ENCODE data around the gene NPIPB2.
"Not testable (repeated sequence)": the region's sequence is repeated elsewhere in the genome, so short reads cannot be mapped to it uniquely, and the experiment has no call there.

Gene NPIPB2

GRCh38 chr16:11957591-11958395, 15.9 kb upstream of the NPIPB2 start:
- DNase-seq (ENCODE audit: low spot score), result no peak

GRCh38 chr16:11956558-11956957, 14.7 kb upstream of the NPIPB2 start:
- DNase-seq (ENCODE audit: low spot score), result no peak

- no peak for DNase-seq (ENCODE audit: low spot score)
Observed at GRCh38 chr16:11955713-11956123, 13.9 kb upstream of the NPIPB2 start.

GRCh38 chr16:11953576-11953975, 11.7 kb upstream of the NPIPB2 start:
- DNase-seq (ENCODE audit: low spot score), result not testable (repeated sequence)

- DNase-seq (ENCODE audit: low spot score), result no peak
Observed at GRCh38 chr16:11950388-11950787, 8.5 kb upstream of the NPIPB2 start.

GRCh38 chr16:11949527-11949926, 7.7 kb upstream of the NPIPB2 start:
- peak; percentile 49 for DNase-seq (ENCODE audit: low spot score)

GRCh38 chr16:11948819-11949218, 7.0 kb upstream of the NPIPB2 start:
- DNase-seq (ENCODE audit: low spot score), result no peak

GRCh38 chr16:11946433-11946832, 4.6 kb upstream of the NPIPB2 start:
- DNase-seq (ENCODE audit: low spot score), result no peak

GRCh38 chr16:11927350-11927749, 14.5 kb downstream of the NPIPB2 start:
- not testable (repeated sequence) for DNase-seq (ENCODE audit: low spot score)

GRCh38 chr16:11924046-11924445, 17.8 kb downstream of the NPIPB2 start:
- DNase-seq (ENCODE audit: low spot score), result not testable (repeated sequence)

- DNase-seq (ENCODE audit: low spot score), result no peak
Observed at GRCh38 chr16:11916524-11917285, 25.1 kb downstream of the NPIPB2 start.

- DNase-seq (ENCODE audit: low spot score), result peak; percentile 100
Observed at GRCh38 chr16:11915644-11916523, 26.0 kb downstream of the NPIPB2 start, which contains the start of gene GSPT1. Gene GSPT1 (minus strand): TSS chr16:11915956. CDS start chr16:11915720, 236 bp downstream.

GRCh38 chr16:11915114-11915643, 26.7 kb downstream of the NPIPB2 start:
- peak; percentile 54 for DNase-seq (ENCODE audit: low spot score)

GRCh38 chr16:11914210-11915113, 27.4 kb downstream of the NPIPB2 start:
- DNase-seq (ENCODE audit: low spot score), result no peak

- DNase-seq (ENCODE audit: low spot score), result no peak
Observed at GRCh38 chr16:11913425-11914079, 28.3 kb downstream of the NPIPB2 start.

GRCh38 chr16:11909653-11910545, 31.9 kb downstream of the NPIPB2 start:
- DNase-seq (ENCODE audit: low spot score), result no peak

- no peak for DNase-seq (ENCODE audit: low spot score)
Observed at GRCh38 chr16:11907160-11907970, 34.5 kb downstream of the NPIPB2 start.

- no peak for DNase-seq (ENCODE audit: low spot score)
Observed at GRCh38 chr16:11903906-11904305, 37.9 kb downstream of the NPIPB2 start.

All from ecto neural progenitor cell (in vitro differentiated cells).